HEK293 (cell line): ENCODE results near the gene PLOD2.

ENCODE experiments used
- CTCF ChIP-seq: fragments of 450-650 bp; formaldehyde crosslinking; IDR thresholded peaks from 2 replicates; pipeline ENCODE4 v1.5.1; 2016; ENCODE audit warnings: missing biosample characterization, missing genetic modification characterization
- ELK4 ChIP-seq: IDR thresholded peaks from 2 replicates; pipeline ENCODE4 v1.6.1; 2011; ENCODE audit warnings: mild to moderate bottlenecking, low read depth, low read length, borderline replicate concordance
- KLF1 ChIP-seq: fragments of 450-650 bp; formaldehyde crosslinking; IDR thresholded peaks from 2 replicates; pipeline ENCODE4 v1.5.1; 2016; ENCODE audit warnings: missing biosample characterization, missing genetic modification characterization
- WT1 ChIP-seq: fragments of 450-650 bp; formaldehyde crosslinking; IDR thresholded peaks from 2 replicates; pipeline ENCODE4 v1.5.1; 2016; ENCODE audit warnings: missing biosample characterization, missing genetic modification characterization
- ZNF404 ChIP-seq: fragments of 450-650 bp; formaldehyde crosslinking; IDR thresholded peaks from 2 replicates; pipeline ENCODE4 v1.5.1; 2017; ENCODE audit warnings: missing biosample characterization, missing genetic modification characterization
- ZNF558 ChIP-seq: fragments of 450-650 bp; formaldehyde crosslinking; IDR thresholded peaks from 2 replicates; pipeline ENCODE4 v1.5.1; 2016; ENCODE audit warnings: missing biosample characterization, missing genetic modification characterization
- ZNF600 ChIP-seq: fragments of 450-650 bp; formaldehyde crosslinking; IDR thresholded peaks from 2 replicates; pipeline ENCODE4 v1.5.1; 2016; ENCODE audit warnings: missing biosample characterization, missing genetic modification characterization
- ZNF747 ChIP-seq: fragments of 450-650 bp; formaldehyde crosslinking; IDR thresholded peaks from 2 replicates; pipeline ENCODE4 v1.5.1; 2016; ENCODE audit warnings: missing biosample characterization, missing genetic modification characterization
- ZNF837 ChIP-seq: fragments of 450-650 bp; formaldehyde crosslinking; IDR thresholded peaks from 2 replicates; pipeline ENCODE4 v1.5.1; 2016; ENCODE audit warnings: missing biosample characterization, missing genetic modification characterization
- TF ChIP-seq, protein P1 (sequence below): fragments of 450-650 bp; formaldehyde crosslinking; IDR thresholded peaks from 2 replicates; pipeline ENCODE4 v1.5.1; 2016; ENCODE audit warnings: missing biosample characterization, missing genetic modification characterization
- TF ChIP-seq, protein P2 (sequence below): sonication (generic); formaldehyde crosslinking; IDR thresholded peaks from 2 replicates; pipeline ENCODE4 v1.8.1; 2022; ENCODE audit warnings: mild to moderate bottlenecking, moderate library complexity, missing genetic modification reagents
- TF ChIP-seq, protein P3 (sequence below): fragments of 450-650 bp; IDR thresholded peaks from 2 replicates; pipeline ENCODE4 v1.5.1; 2018; ENCODE audit warnings: missing biosample characterization, missing genetic modification characterization
- TF ChIP-seq, protein P4 (sequence below): fragments of 450-650 bp; formaldehyde crosslinking; conservative IDR thresholded peaks from 2 replicates; pipeline ENCODE4 v1.5.1; 2016; ENCODE audit warnings: low read depth, missing biosample characterization, missing genetic modification characterization

- TF ChIP-seq ZNF558 (tag by site-specific recombination) (no peak), ELK4 (no peak), WT1 (tag by site-specific recombination) (no peak), KLF1 (tag by site-specific recombination) (no peak), ZNF600 (tag by site-specific recombination) (no peak), CTCF (no peak), ZNF837 (tag by site-specific recombination) (no peak), ZNF404 (no peak), ZNF747 (tag by site-specific recombination) (no peak)
- TF ChIP-seq, protein P1, sequence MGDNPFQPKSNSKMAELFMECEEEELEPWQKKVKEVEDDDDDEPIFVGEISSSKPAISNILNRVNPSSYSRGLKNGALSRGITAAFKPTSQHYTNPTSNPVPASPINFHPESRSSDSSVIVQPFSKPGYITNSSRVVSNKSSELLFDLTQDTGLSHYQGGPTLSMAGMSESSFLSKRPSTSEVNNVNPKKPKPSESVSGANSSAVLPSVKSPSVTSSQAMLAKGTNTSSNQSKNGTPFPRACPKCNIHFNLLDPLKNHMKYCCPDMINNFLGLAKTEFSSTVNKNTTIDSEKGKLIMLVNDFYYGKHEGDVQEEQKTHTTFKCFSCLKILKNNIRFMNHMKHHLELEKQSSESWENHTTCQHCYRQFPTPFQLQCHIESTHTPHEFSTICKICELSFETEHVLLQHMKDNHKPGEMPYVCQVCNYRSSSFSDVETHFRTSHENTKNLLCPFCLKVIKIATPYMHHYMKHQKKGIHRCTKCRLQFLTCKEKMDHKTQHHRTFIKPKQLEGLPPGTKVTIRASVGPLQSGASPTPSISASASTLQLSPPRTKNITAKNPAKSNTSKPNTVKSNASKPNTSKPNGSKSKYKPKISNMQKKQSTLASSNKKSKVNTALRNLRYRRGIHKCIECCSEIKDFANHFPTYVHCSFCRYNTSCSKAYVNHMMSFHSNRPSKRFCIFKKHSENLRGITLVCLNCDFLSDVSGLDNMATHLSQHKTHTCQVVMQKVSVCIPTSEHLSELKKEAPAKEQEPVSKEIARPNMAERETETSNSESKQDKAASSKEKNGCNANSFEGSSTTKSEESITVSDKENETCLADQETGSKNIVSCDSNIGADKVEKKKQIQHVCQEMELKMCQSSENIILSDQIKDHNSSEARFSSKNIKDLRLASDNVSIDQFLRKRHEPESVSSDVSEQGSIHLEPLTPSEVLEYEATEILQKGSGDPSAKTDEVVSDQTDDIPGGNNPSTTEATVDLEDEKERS = no peak
- TF ChIP-seq, protein P2, sequence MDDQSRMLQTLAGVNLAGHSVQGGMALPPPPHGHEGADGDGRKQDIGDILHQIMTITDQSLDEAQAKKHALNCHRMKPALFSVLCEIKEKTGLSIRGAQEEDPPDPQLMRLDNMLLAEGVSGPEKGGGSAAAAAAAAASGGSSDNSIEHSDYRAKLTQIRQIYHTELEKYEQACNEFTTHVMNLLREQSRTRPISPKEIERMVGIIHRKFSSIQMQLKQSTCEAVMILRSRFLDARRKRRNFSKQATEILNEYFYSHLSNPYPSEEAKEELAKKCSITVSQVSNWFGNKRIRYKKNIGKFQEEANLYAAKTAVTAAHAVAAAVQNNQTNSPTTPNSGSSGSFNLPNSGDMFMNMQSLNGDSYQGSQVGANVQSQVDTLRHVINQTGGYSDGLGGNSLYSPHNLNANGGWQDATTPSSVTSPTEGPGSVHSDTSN = no peak
- TF ChIP-seq, protein P3, sequence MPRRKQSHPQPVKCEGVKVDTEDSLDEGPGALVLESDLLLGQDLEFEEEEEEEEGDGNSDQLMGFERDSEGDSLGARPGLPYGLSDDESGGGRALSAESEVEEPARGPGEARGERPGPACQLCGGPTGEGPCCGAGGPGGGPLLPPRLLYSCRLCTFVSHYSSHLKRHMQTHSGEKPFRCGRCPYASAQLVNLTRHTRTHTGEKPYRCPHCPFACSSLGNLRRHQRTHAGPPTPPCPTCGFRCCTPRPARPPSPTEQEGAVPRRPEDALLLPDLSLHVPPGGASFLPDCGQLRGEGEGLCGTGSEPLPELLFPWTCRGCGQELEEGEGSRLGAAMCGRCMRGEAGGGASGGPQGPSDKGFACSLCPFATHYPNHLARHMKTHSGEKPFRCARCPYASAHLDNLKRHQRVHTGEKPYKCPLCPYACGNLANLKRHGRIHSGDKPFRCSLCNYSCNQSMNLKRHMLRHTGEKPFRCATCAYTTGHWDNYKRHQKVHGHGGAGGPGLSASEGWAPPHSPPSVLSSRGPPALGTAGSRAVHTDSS (tag by site-specific recombination) = no peak
- TF ChIP-seq, protein P4, sequence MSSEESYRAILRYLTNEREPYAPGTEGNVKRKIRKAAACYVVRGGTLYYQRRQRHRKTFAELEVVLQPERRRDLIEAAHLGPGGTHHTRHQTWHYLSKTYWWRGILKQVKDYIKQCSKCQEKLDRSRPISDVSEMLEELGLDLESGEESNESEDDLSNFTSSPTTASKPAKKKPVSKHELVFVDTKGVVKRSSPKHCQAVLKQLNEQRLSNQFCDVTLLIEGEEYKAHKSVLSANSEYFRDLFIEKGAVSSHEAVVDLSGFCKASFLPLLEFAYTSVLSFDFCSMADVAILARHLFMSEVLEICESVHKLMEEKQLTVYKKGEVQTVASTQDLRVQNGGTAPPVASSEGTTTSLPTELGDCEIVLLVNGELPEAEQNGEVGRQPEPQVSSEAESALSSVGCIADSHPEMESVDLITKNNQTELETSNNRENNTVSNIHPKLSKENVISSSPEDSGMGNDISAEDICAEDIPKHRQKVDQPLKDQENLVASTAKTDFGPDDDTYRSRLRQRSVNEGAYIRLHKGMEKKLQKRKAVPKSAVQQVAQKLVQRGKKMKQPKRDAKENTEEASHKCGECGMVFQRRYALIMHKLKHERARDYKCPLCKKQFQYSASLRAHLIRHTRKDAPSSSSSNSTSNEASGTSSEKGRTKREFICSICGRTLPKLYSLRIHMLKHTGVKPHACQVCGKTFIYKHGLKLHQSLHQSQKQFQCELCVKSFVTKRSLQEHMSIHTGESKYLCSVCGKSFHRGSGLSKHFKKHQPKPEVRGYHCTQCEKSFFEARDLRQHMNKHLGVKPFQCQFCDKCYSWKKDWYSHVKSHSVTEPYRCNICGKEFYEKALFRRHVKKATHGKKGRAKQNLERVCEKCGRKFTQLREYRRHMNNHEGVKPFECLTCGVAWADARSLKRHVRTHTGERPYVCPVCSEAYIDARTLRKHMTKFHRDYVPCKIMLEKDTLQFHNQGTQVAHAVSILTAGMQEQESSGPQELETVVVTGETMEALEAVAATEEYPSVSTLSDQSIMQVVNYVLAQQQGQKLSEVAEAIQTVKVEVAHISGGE = no peak
Measured at GRCh38 chr3:146086211-146086610, 74.8 kb downstream of the PLOD2 start.
